HCEC 1CT (cell line): ENCODE data around the gene SNRNP35.
"Not testable (repeated sequence)": the region's sequence is repeated elsewhere in the genome, so short reads cannot be mapped to it uniquely, and the experiment has no call there.

ENCODE experiments used
- DNase-seq: peaks from one replicate; pipeline ENCODE4 v3.0.0-alpha.2; 2017

SNRNP35 gene

DNA sequence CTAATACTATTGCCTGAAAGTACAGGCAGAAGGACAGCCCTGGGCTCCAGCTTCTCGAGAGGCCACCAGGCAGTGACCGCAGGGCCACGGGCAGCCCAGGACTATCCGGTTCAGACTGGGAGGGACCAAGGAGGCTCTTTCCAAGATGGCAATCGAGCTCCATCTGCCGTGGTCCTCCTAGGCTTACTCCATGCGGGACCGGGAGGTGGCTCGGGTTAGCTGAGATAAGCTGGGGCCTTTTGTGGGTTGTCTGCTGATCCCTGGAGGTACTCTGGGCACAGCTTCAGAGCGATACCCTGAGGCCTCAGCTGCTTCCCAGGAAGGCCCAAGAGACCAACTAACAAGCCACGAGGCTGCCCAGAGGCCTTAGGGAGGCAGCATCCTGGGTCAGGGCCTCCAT, 33.1 kb downstream of the SNRNP35 start:
- DNase-seq: no peak

- DNase-seq: no peak
Measured at GRCh38 chr12:123491481-123491880, 33.5 kb downstream of the SNRNP35 start.

DNA sequence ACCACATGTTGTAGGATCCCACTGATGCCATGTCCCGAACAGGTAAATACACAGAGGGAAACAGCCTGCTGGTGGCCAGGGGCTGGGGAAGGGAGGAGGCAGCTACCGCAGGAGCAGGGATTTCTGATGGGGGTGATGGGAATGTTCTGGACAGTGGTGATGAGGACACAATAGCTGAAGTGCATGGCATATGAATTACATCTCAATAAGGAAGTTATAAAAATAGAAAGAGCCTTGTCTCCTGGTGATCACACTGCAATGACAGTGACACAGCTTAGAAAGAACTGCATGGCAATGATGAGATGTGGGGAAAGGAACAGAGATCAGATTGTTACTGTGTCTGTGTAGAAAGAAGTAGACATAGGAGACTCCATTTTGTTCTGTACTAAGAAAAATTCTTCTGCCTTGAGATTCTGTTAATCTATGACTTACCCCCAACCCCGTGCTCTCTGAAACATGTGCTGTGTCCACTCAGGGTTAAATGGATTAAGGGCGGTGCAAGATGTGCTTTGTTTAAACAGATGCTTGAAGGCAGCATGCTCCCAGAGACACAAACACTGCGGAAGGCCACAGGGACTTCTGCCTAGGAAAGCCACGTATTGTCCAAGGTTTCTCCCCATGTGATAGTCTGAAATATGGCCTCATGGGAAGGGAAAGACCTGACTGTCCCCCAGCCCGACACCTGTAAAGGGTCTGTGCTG, 34.5 kb downstream of the SNRNP35 start:
- DNase-seq: not testable (repeated sequence)

- no peak for DNase-seq
Measured at GRCh38 chr12:123494124-123494851, 36.3 kb downstream of the SNRNP35 start.

DNA sequence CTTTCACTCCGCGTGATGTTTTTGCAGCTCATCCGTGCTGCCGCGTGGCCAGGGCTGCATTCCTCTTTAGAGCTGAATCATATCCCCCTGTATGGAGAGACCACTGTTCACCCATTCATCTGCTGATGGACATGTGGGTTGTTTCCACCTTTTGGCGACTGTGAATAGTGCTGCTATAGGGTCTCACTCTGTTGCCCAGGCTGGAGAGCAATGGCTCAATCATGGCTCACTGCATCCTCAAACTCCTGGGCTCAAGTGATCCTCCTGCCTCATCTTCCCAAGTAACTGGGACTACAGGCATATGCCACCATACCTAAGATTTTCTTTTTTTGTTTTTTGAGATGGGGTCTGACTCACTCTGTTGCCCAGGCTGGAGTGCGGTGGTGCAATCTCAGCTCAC, 39.1 kb downstream of the SNRNP35 start:
- no peak for DNase-seq

- no peak for DNase-seq
Measured at GRCh38 chr12:123498126-123498825, 40.3 kb downstream of the SNRNP35 start.

DNA sequence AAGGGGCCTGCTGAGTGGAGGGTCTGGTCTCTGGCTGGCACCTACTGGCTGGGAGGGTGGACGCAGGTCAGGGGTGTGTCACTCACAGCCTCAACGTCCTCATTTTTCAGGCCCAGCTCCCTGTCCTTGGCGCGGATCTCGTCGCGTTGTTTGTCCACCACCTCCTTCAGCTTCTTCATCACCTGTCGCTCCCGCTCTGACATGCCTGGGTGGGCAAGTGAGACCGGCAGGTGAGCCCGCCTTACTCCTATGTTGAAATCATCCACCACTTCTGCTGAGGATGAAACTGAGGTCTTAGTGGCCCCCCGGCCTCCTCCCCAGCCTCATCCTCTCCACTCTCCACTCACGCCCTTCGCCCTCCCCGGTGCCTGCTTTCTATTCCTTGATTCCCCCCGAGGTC, 41.4 kb downstream of the SNRNP35 start:
- no peak for DNase-seq

- no peak for DNase-seq
Measured at GRCh38 chr12:123502163-123502704, 44.3 kb downstream of the SNRNP35 start.

GRCh38 chr12:123506059-123506842, 48.3 kb downstream of the SNRNP35 start:
- no peak for DNase-seq

- no peak for DNase-seq
Measured at GRCh38 chr12:123506843-123507236, 48.9 kb downstream of the SNRNP35 start.

- no peak for DNase-seq
Measured at GRCh38 chr12:123512838-123513665, 55.1 kb downstream of the SNRNP35 start.

GRCh38 chr12:123513805-123514204, 55.9 kb downstream of the SNRNP35 start:
- no peak for DNase-seq

- DNase-seq: not testable (repeated sequence)
Measured at GRCh38 chr12:123514582-123515221, 56.8 kb downstream of the SNRNP35 start.

GRCh38 chr12:123516216-123516780, 58.4 kb downstream of the SNRNP35 start:
- no peak for DNase-seq
